IPS-18a (cell line): ENCODE results near the gene COPG2.
"Not testable (repeated sequence)": the region's sequence is repeated elsewhere in the genome, so short reads cannot be mapped to it uniquely, and the experiment has no call there.

ENCODE experiments used
- H3K27ac ChIP-seq: one replicate; pipeline ENCODE4 v1.5.1; 2013; ENCODE audit warnings: low read length
- H3K27me3 ChIP-seq: one replicate; pipeline ENCODE4 v1.6.1; 2013; ENCODE audit warnings: mild to moderate bottlenecking, low read length; ENCODE audit not compliant: control insufficient read depth, insufficient read depth
- H3K36me3 ChIP-seq: one replicate; pipeline ENCODE4 v1.6.1; 2013; ENCODE audit warnings: low read depth, low read length; ENCODE audit not compliant: control insufficient read depth
- H3K4me1 ChIP-seq: one replicate; pipeline ENCODE4 v1.6.1; 2013; ENCODE audit warnings: low read depth, low read length; ENCODE audit not compliant: control insufficient read depth
- H3K4me3 ChIP-seq: one replicate; pipeline ENCODE4 v1.5.1; 2013; ENCODE audit warnings: low read length
- H3K9ac ChIP-seq: one replicate; pipeline ENCODE4 v1.6.1; 2013; ENCODE audit warnings: mild to moderate bottlenecking, low read length, moderate library complexity
- H3K9me3 ChIP-seq: one replicate; pipeline ENCODE4 v1.6.1; 2013; ENCODE audit warnings: low read depth, low read length; ENCODE audit not compliant: control insufficient read depth

COPG2 gene

DNA sequence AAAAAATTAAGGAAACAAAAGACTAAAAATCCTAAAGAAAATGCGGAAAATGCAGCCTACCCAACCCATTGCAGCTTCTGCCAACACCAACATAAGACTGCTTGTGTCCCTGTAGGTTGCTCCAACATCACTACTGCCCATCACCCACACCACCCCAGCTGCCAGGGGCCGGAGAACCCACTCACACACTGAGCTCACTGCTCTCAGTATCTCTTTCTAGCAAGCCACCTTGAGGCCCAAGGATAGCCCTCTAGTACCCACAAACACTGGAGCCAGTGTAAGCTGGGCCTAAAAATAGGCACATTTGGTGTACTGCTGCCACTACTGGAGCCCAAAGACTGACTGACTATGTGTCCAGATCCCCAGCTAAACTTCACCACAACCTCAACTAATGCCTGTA is 109.4 kb downstream of the COPG2 start:
- Histone ChIP-seq H3K27me3 (no peaks in the 10 kb centered on the region), H3K36me3 (peaks cover 12% of the 10 kb centered on the region), H3K9me3 (no peaks in the 10 kb centered on the region)

DNA sequence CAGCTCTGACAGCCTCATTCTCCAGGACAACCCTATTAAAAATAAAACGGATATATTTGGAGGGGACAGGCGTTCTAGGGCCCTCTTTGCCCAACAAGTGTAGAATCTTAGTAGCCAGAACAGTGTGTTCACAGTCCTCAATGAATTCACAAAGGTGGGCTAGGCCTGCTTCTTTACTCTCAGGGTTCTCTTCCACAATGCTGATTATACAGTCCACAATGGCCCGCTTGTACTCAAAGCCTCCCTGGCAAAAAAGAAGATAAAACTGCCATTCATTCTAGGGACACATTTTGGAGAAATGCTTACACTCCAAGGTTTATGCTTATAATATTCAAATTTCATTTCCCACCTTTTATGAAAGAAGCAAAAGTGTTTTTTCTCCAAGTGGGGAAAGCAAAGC is 114.1 kb downstream of the COPG2 start:
- Histone ChIP-seq H3K27me3 (no peaks in the 10 kb centered on the region), H3K9me3 (no peaks in the 10 kb centered on the region), H3K27ac (no peak overlapping the region), H3K9ac (no peak overlapping the region), H3K36me3 (peaks cover 14% of the 10 kb centered on the region), H3K4me1 (no peaks in the 10 kb centered on the region), H3K4me3 (no peak overlapping the region)

More for the DNA sequence above, 109.4 kb downstream of the COPG2 start:
- Histone ChIP-seq H3K27ac (no peak overlapping the region), H3K9ac (no peak overlapping the region), H3K4me1 (no peaks in the 10 kb centered on the region), H3K4me3 (no peak overlapping the region)

GRCh38 chr7:130553398-130554029 is 115.0 kb downstream of the COPG2 start:
- H3K4me3 ChIP-seq: no peak overlapping the region
- no peaks in the 10 kb centered on the region for H3K27me3 ChIP-seq
- H3K27ac ChIP-seq: no peak overlapping the region
- no peak overlapping the region for H3K9ac ChIP-seq
- no peaks in the 10 kb centered on the region for H3K4me1 ChIP-seq
- H3K36me3 ChIP-seq: peaks cover 14% of the 10 kb centered on the region
- H3K9me3 ChIP-seq: no peaks in the 10 kb centered on the region

DNA sequence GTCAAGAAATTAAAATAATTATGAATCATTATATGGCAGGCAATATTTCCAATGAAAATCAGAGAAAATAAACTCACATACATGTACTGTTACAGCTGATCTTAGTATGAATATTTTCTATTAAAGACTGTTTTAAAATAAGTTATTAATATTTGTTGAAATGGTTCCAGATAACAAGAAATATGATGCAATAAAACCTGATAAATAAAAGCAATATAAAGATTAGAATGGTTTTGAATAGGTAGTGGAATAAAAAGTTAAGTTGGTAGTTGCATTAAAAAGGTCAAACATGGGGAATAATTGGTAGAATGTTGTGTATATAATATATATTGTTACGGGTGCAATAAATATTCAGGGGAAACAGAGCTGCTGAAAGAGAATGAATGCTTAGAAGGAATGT is 124.2 kb downstream of the COPG2 start:
- no peaks in the 10 kb centered on the region for H3K4me1 ChIP-seq
- no peak overlapping the region for H3K27ac ChIP-seq
- H3K9ac ChIP-seq: no peak overlapping the region
- peaks cover 26% of the 10 kb centered on the region for H3K36me3 ChIP-seq
- no peak overlapping the region for H3K4me3 ChIP-seq
- no peaks in the 10 kb centered on the region for H3K9me3 ChIP-seq
- no peaks in the 10 kb centered on the region for H3K27me3 ChIP-seq

DNA sequence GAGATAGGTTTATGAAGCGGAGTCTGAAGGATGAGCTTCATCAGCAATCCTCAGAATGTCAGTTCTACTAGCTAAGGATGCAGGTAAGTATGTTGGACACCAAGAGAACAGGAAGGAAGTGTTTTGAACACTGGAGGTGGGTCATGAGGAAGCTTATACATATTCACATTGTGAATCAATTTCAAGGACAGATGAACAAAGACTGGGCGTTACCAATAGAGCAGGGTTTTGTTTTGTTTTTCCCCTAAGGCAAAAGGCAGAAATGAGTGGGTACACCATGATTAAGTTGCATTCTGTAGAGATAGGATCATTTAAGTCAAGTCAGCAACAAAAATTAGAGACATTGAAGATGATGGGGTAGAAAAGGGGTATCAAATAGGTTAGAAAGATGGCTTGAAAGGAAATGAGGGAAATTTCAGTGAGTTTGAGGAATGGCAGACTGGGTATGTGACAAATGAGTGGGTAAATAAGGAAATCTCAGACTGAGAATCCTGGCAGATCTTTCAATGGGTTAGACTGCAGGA is 125.0 kb downstream of the COPG2 start:
- Histone ChIP-seq H3K9me3 (no peaks in the 10 kb centered on the region), H3K4me1 (no peaks in the 10 kb centered on the region), H3K9ac (no peak overlapping the region), H3K27ac (no peak overlapping the region), H3K27me3 (no peaks in the 10 kb centered on the region), H3K4me3 (no peak overlapping the region), H3K36me3 (peaks cover 30% of the 10 kb centered on the region)

DNA sequence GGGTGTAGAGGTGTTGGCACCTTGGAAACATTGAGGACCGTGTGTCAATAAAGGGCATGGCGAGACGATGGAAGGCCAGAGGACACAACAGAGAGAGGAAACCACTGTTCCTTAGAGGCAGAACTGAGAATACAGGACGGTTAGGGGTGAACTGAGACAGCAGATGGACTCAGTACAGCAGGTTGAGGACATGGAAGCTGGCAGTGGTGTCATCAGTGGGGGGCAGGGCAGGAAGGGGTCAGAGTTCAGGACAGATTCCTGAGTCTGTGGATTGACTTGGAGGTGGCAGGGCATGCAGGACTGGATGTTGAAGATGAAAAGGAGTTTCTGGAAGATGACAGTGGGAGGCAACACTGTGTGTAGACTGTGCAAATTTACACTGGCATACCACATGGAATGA is 126.3 kb downstream of the COPG2 start:
- H3K27ac ChIP-seq, H3K9ac ChIP-seq, H3K27me3 ChIP-seq, H3K4me1 ChIP-seq, H3K4me3 ChIP-seq, H3K9me3 ChIP-seq: not testable (repeated sequence)
- H3K36me3 ChIP-seq: peaks cover 23% of the 10 kb centered on the region

- H3K4me3 ChIP-seq, H3K9ac ChIP-seq, H3K4me1 ChIP-seq, H3K27ac ChIP-seq, H3K27me3 ChIP-seq, H3K9me3 ChIP-seq: not testable (repeated sequence)
- H3K36me3 ChIP-seq: peaks cover 20% of the 10 kb centered on the region
Measured at GRCh38 chr7:130541287-130541686, 127.3 kb downstream of the COPG2 start.

- H3K27me3 ChIP-seq, H3K9ac ChIP-seq: not testable (repeated sequence)
Measured at GRCh38 chr7:130537894-130538293, 130.7 kb downstream of the COPG2 start.

DNA sequence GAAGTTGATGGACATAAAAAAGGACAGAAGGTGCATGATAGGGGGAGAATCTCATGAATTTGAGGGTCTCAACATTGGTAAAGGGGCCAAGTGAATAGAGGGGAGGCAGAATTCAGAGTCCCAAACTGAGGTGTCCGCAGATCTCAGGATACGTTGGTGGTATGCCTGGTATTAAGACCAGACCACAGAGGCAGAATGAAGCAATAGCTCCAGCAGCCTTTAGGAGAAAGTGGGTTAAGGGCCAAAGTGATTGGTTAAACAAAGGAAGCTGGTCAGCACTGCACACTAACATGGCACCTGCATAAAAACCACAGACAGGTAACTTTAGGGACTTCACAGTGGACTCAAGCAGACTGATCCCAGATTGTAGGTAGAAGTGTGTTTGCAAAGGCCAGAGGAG is 139.1 kb downstream of the COPG2 start:
- Histone ChIP-seq H3K9ac (no peak overlapping the region), H3K36me3 (peaks cover 4% of the 10 kb centered on the region), H3K27me3 (no peaks in the 10 kb centered on the region), H3K27ac (no peak overlapping the region), H3K4me1 (no peaks in the 10 kb centered on the region), H3K4me3 (no peak overlapping the region), H3K9me3 (no peaks in the 10 kb centered on the region)

More at GRCh38 chr7:130537894-130538293, 130.7 kb downstream of the COPG2 start:
- H3K27ac ChIP-seq, H3K4me1 ChIP-seq, H3K9me3 ChIP-seq, H3K36me3 ChIP-seq, H3K4me3 ChIP-seq: not testable (repeated sequence)

DNA sequence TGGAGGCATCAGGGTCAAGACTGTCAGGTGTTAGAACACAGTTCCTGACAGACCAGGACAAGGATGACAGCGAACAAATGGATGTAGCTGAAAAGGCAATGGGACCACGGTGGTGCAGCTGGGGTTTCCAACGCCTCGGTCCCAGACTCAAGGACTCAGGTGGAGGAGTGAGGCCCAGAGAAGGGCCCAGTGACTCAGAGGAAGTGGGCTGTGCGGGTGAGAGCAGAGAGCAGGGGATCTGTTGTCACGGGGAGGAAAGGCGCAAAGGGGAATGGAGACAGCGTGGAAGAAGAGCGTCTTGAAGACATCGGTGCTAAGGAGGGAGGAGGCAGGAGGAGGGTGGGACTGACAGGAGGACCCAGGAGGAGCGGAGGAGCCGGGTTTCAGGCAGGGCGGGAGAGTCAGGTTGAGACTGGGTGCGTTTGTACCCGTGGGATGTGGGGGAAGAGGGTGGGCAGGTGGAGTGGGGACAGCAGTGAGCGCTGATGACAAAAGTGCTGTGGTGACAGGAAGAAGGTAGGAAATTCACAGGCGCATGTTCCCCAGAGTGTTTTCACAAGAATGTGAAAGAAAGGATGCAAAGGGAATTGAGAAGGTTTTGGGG is 140.7 kb downstream of the COPG2 start:
- not testable (repeated sequence) for H3K27me3 ChIP-seq, H3K9ac ChIP-seq, H3K27ac ChIP-seq, H3K4me3 ChIP-seq, H3K9me3 ChIP-seq, H3K36me3 ChIP-seq, H3K4me1 ChIP-seq

DNA sequence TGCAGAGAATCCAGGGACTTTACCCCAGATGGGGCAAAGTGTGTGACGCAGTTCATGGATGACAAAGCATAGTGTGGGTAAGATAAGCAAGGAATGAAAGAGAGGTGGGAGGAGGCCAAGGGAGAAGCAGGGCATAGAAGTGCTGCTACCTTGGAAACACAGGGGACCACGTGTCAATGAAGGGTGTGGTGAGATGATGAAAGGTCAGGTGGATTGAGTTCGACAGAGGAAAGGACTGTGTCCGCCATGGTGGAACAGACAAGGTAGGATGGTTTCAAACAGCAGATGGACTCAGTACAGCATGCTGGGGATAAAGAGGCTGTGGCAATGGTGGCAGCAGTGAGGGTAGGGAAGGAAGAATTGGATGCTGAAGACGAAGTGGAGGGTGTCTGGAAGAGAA is 143.9 kb downstream of the COPG2 start:
- Histone ChIP-seq H3K36me3 (peaks cover 2% of the 10 kb centered on the region), H3K27me3 (no peaks in the 10 kb centered on the region), H3K9ac (no peak overlapping the region), H3K27ac (no peak overlapping the region), H3K4me1 (no peaks in the 10 kb centered on the region), H3K9me3 (no peaks in the 10 kb centered on the region), H3K4me3 (no peak overlapping the region)

DNA sequence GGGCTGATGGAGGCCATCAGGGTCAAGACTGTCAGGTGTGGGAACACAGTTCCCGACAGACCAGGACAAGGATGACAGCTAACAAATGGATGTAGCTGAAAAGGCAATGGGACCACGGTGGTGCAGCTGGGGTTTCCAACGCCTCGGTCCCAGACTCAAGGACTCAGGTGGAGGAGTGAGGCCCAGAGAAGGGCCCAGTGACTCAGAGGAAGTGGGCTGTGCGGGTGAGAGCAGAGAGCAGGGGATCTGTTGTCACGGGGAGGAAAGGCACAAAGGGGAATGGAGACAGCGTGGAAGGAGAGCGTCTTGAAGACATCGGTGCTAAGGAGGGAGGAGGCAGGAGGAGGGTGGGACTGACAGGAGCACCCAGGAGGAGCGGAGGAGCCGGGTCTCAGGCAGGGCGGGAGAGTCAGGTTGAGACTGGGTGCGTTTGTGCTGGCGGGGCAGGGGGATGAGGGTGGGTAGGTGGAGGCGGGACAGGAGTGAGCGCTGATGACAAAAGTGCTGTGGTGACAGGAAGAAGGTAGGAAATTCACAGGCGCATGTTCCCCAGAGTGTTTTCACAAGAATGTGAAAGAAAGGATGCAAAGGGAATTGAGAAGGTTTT is 144.9 kb downstream of the COPG2 start:
- not testable (repeated sequence) for H3K27ac ChIP-seq, H3K36me3 ChIP-seq, H3K9me3 ChIP-seq, H3K9ac ChIP-seq, H3K4me3 ChIP-seq, H3K4me1 ChIP-seq, H3K27me3 ChIP-seq
